Right atrium auricular region (tissue), 2 donors: ENCODE data around the gene CCDC33. TPM values are rescaled to one million over a fixed set of nuclear protein-coding genes. Genes with fewer than 3 reads are reported as not detected.

ENCODE experiments used
- DNase-seq: peaks from one replicate; pipeline ENCODE4 v3.0.0-alpha.2; 2019; ENCODE audit warnings: low spot score
- H3K27ac ChIP-seq, 2 donors: fragments of 200-600 bp; sonication (generic); 1 replicate in 1 of 2; 2 replicates in 1 of 2; pipeline ENCODE4 v1.5.1; 2016 to 2019
- H3K27me3 ChIP-seq, 2 donors: fragments of 200-600 bp; sonication (generic); one replicate each; pipeline versions ENCODE4 v1.5.1 to v1.6.0; 2017 to 2019
- H3K36me3 ChIP-seq: fragments of 200-600 bp; sonication (generic); one replicate; pipeline ENCODE4 v1.5.1; 2016
- H3K4me1 ChIP-seq, 2 donors: fragments of 200-600 bp; sonication (generic); one replicate each; pipeline versions ENCODE4 v1.5.1 to v1.6.0; 2017 to 2019
- H3K4me3 ChIP-seq, 2 donors: fragments of 200-600 bp; sonication (generic); 1 replicate in 1 of 2; 2 replicates in 1 of 2; pipeline ENCODE4 v1.5.1; 2017 to 2019; ENCODE audit warnings: mild to moderate bottlenecking in 1 of 2, moderate library complexity in 1 of 2
- H3K9me3 ChIP-seq, 2 donors: fragments of 200-600 bp; sonication (generic); one replicate each; pipeline ENCODE4 v1.5.1; 2019
- CTCF ChIP-seq, 2 donors: fragments of 200-600 bp; sonication (generic); IDR thresholded peaks; one replicate each; pipeline ENCODE4 v1.5.1; 2019; ENCODE audit warnings: antibody characterized with exemption in 2 of 2
- total RNA-seq, 2 donors: library from RNA; depleted of rRNA; stranded (reverse); fragments of >200 nt; gene quantifications; one replicate each; pipeline ENCODE4 v1.1.0, GENCODE V29; 2016

The CCDC33 gene
- total RNA-seq, 2 donors from 2014 or later, result not detected

- Histone ChIP-seq H3K9me3 (no peaks in the 10 kb centered on the region), H3K27ac (no peak overlapping the region), H3K36me3 (no peaks in the 10 kb centered on the region), H3K27me3 (no peaks in the 10 kb centered on the region), H3K4me1 (no peaks in the 10 kb centered on the region), H3K4me3 (no peak overlapping the region)
- no peak for TF ChIP-seq CTCF (IDR thresholded peaks at IDR 0.05)
- DNase-seq, result no peak
These were observed 27.3 kb downstream of the CCDC33 start for GRCh38 chr15:74263466-74263865.

GRCh38 chr15:74264081-74264501 lies 28.0 kb downstream of the CCDC33 start:
- DNase-seq, result no peak
- no peak overlapping the region for H3K27ac ChIP-seq
- TF ChIP-seq CTCF (IDR thresholded peaks at IDR 0.05), result no peak
- H3K4me1 ChIP-seq, result no peaks in the 10 kb centered on the region
- no peaks in the 10 kb centered on the region for H3K27me3 ChIP-seq
- no peaks in the 10 kb centered on the region for H3K36me3 ChIP-seq
- no peaks in the 10 kb centered on the region for H3K9me3 ChIP-seq
- no peak overlapping the region for H3K4me3 ChIP-seq

- Histone ChIP-seq H3K9me3 (no peaks in the 10 kb centered on the region), H3K27me3 (no peaks in the 10 kb centered on the region)
- DNase-seq, result no peak
These were observed 29.0 kb downstream of the CCDC33 start for GRCh38 chr15:74265046-74265639.

GRCh38 chr15:74268020-74268419 lies 31.9 kb downstream of the CCDC33 start:
- DNase-seq, result no peak
- Histone ChIP-seq H3K36me3 (no peaks in the 10 kb centered on the region), H3K27ac (no peak overlapping the region), H3K4me1 (no peaks in the 10 kb centered on the region), H3K4me3 (no peak overlapping the region), H3K27me3 (no peaks in the 10 kb centered on the region), H3K9me3 (no peaks in the 10 kb centered on the region)
- TF ChIP-seq CTCF (IDR thresholded peaks at IDR 0.05), result no peak

More at GRCh38 chr15:74265046-74265639, 29.0 kb downstream of the CCDC33 start:
- no peaks in the 10 kb centered on the region for H3K36me3 ChIP-seq
- no peak overlapping the region for H3K27ac ChIP-seq
- no peaks in the 10 kb centered on the region for H3K4me1 ChIP-seq
- H3K4me3 ChIP-seq, result no peak overlapping the region
- TF ChIP-seq CTCF (IDR thresholded peaks at IDR 0.05), result no peak

- no peak for DNase-seq
- no peak for TF ChIP-seq CTCF (IDR thresholded peaks at IDR 0.05)
- H3K27me3 ChIP-seq, result no peaks in the 10 kb centered on the region
These were observed 33.4 kb downstream of the CCDC33 start for GRCh38 chr15:74269362-74270035.

More at GRCh38 chr15:74269362-74270035, 33.4 kb downstream of the CCDC33 start:
- H3K9me3 ChIP-seq, result no peaks in the 10 kb centered on the region
- H3K36me3 ChIP-seq, result no peaks in the 10 kb centered on the region
- no peak overlapping the region for H3K4me3 ChIP-seq
- H3K4me1 ChIP-seq, result no peaks in the 10 kb centered on the region
- H3K27ac ChIP-seq, result no peak overlapping the region
